Left ventricle myocardium inferior (tissue), 1 donor: ENCODE measurements around the gene MTR. TPM values are rescaled to one million over a fixed set of nuclear protein-coding genes. Genes with fewer than 3 reads are reported as not detected.

ENCODE experiments used
- DNase-seq: peaks from one replicate; pipeline ENCODE4 v3.0.0-alpha.2; 2020
- H3K27ac ChIP-seq: fragments of 200-600 bp; replicated peaks from 2 replicates; pipeline ENCODE4 v1.8.0; 2021
- H3K27me3 ChIP-seq: fragments of 200-600 bp; 2 replicates; pipeline ENCODE4 v1.8.0; 2021; ENCODE audit warnings: low read depth
- H3K36me3 ChIP-seq: fragments of 200-600 bp; 2 replicates; pipeline ENCODE4 v1.8.0; 2021
- H3K4me1 ChIP-seq: fragments of 200-600 bp; 2 replicates; pipeline ENCODE4 v1.8.0; 2021
- H3K4me3 ChIP-seq: fragments of 200-600 bp; 2 replicates; pipeline ENCODE4 v1.8.0; 2021; ENCODE audit warnings: mild to moderate bottlenecking, moderate library complexity
- H3K9me3 ChIP-seq: fragments of 200-600 bp; replicated peaks from 2 replicates; pipeline ENCODE4 v1.8.0; 2021
- intact Hi-C: fragments of 100-400 bp; cut with micrococcal nuclease; formaldehyde crosslinking; loops from one replicate; pipeline ENCODE4 v1.11.0; 2022
- total RNA-seq: library from RNA; stranded (reverse); fragmentation: NEBNext Ultra II Directional; extraction: Animal tissue kit (Norgen Biotek cat#: 25700); gene quantifications from one replicate; pipeline ENCODE4 v1.2.1, GENCODE V29; 2021
- TF ChIP-seq, protein P1 (sequence below): fragments of 200-600 bp; IDR thresholded peaks from 2 replicates; pipeline ENCODE4 v1.8.0; 2021; ENCODE audit warnings: antibody characterized with exemption, mild to moderate bottlenecking, borderline replicate concordance
- donor health status: DM: no; HTN: yes; CAD: no; lungs with severe emphysema.

MTR gene
- total RNA-seq, 1 donor from 2014 or later: 47.6 TPM

DNA sequence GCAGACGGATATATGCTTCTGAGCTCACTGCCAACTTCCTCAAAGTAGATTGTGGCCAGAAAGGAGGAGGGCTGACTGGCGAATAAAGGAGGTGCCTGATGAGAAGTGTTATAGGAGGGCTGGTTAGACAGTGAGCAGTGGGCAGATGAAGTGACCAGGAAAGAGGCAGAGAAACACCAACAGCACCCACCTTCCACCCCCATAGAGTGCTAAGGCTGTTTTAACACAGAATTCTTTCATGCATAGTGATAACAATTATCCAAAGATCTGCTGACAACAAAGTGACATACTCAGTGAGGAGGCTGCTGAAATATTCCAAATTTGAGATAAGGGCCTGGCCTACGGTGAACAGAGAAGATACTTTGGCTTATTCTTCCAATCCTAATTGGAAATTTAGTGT, 21.2 kb upstream of the MTR start:
- TF ChIP-seq, protein P1, sequence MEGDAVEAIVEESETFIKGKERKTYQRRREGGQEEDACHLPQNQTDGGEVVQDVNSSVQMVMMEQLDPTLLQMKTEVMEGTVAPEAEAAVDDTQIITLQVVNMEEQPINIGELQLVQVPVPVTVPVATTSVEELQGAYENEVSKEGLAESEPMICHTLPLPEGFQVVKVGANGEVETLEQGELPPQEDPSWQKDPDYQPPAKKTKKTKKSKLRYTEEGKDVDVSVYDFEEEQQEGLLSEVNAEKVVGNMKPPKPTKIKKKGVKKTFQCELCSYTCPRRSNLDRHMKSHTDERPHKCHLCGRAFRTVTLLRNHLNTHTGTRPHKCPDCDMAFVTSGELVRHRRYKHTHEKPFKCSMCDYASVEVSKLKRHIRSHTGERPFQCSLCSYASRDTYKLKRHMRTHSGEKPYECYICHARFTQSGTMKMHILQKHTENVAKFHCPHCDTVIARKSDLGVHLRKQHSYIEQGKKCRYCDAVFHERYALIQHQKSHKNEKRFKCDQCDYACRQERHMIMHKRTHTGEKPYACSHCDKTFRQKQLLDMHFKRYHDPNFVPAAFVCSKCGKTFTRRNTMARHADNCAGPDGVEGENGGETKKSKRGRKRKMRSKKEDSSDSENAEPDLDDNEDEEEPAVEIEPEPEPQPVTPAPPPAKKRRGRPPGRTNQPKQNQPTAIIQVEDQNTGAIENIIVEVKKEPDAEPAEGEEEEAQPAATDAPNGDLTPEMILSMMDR: no peak
- no peaks in the 10 kb centered on the region for H3K36me3 ChIP-seq
- H3K4me1 ChIP-seq: no peaks in the 10 kb centered on the region
- DNase-seq: no peak
- H3K9me3 ChIP-seq: peaks cover 9% of the 10 kb centered on the region
- H3K4me3 ChIP-seq: no peak overlapping the region
- H3K27ac ChIP-seq: no peak overlapping the region
- intact Hi-C loops: loop anchor here (10.0 kb wide), 1 partner anchor 669 kb away; no protein-coding TSS in a partner anchor
- no peaks in the 10 kb centered on the region for H3K27me3 ChIP-seq

GRCh38 chr1:236774926-236775325, 20.2 kb upstream of the MTR start:
- H3K27me3 ChIP-seq: peaks cover 4% of the 10 kb centered on the region
- H3K36me3 ChIP-seq: no peaks in the 10 kb centered on the region
- intact Hi-C loops: loop anchor here (10.0 kb wide), 1 partner anchor 670 kb away; no protein-coding TSS in a partner anchor
- H3K4me1 ChIP-seq: no peaks in the 10 kb centered on the region
- TF ChIP-seq, protein P1: peak; percentile 57
- no peak overlapping the region for H3K4me3 ChIP-seq
- no peak for DNase-seq
- H3K9me3 ChIP-seq: peaks cover 19% of the 10 kb centered on the region
- H3K27ac ChIP-seq: no peak overlapping the region

- no peak overlapping the region for H3K4me3 ChIP-seq
- no peaks in the 10 kb centered on the region for H3K36me3 ChIP-seq
- intact Hi-C loops: loop anchor here (10.0 kb wide), 1 partner anchor 675 kb away; no protein-coding TSS in a partner anchor
- H3K27me3 ChIP-seq: peaks cover 7% of the 10 kb centered on the region
- TF ChIP-seq, protein P1: no peak
- peaks cover 19% of the 10 kb centered on the region for H3K9me3 ChIP-seq
- H3K27ac ChIP-seq: no peak overlapping the region
- H3K4me1 ChIP-seq: no peaks in the 10 kb centered on the region
- DNase-seq: no peak
Observed at GRCh38 chr1:236779312-236779711, 15.8 kb upstream of the MTR start.

- no peaks in the 10 kb centered on the region for H3K9me3 ChIP-seq
- H3K27me3 ChIP-seq: peaks cover 7% of the 10 kb centered on the region
- H3K36me3 ChIP-seq: no peaks in the 10 kb centered on the region
- intact Hi-C loops: no loop called here
- H3K27ac ChIP-seq: no peak overlapping the region
- H3K4me1 ChIP-seq: no peaks in the 10 kb centered on the region
- TF ChIP-seq, protein P1: no peak
- no peak for DNase-seq
- H3K4me3 ChIP-seq: no peak overlapping the region
Observed at GRCh38 chr1:236785477-236785876, 9.6 kb upstream of the MTR start.

- TF ChIP-seq, protein P1: no peak
- Histone ChIP-seq H3K4me1 (no peaks in the 10 kb centered on the region), H3K27me3 (peaks cover 7% of the 10 kb centered on the region), H3K27ac (no peak overlapping the region), H3K4me3 (no peak overlapping the region), H3K9me3 (no peaks in the 10 kb centered on the region), H3K36me3 (no peaks in the 10 kb centered on the region)
- no peak for DNase-seq
- intact Hi-C loops: no loop called here
Observed at GRCh38 chr1:236786453-236786852, 8.6 kb upstream of the MTR start.

- Histone ChIP-seq H3K4me1 (peaks cover 51% of the 10 kb centered on the region), H3K9me3 (no peaks in the 10 kb centered on the region), H3K27ac (peak overlapping the region; percentile 96), H3K4me3 (peak overlapping the region; percentile 98), H3K27me3 (no peaks in the 10 kb centered on the region), H3K36me3 (no peaks in the 10 kb centered on the region)
- intact Hi-C loops: no loop called here
- TF ChIP-seq, protein P1: no peak
- DNase-seq: no peak
Observed at GRCh38 chr1:236794585-236795034, 482 bp upstream of the MTR start.
